Activated gamma-delta T cell treated with Interleukin-2 at 50 U/mL for 16 hours (primary cell): ENCODE measurements around the gene CD93.

Experiments
- DNase-seq: peaks from one replicate; pipeline ENCODE4 v3.0.0-alpha.2; 2020

CD93 gene

GRCh38 chr20:23032056-23032749 lies 53.9 kb downstream of the CD93 start:
- no peak for DNase-seq

- no peak for DNase-seq
These were observed 54.8 kb downstream of the CD93 start for GRCh38 chr20:23031346-23031745.
